Colon (tissue), 2 donors: ENCODE measurements around the gene SLC8A1.

Experiments
- FAIRE-seq: peaks from 2 replicates; lab custom pipeline; 2012; peaks lifted over from hg19 to GRCh38; lab: Jason Lieb, UNC
- donor health status: control.
- donor health status: control.

The SLC8A1 gene

GRCh38 chr2:40451918-40452605, at the start of gene SLC8A1:
TSS of gene SLC8A1 (minus strand) at chr2:40452090.
- FAIRE-seq: no peak

GRCh38 chr2:40499437-40499836, 47.5 kb upstream of the SLC8A1 start:
- FAIRE-seq: no peak

GRCh38 chr2:40497251-40497859, 45.5 kb upstream of the SLC8A1 start:
- FAIRE-seq: no peak

- FAIRE-seq: no peak
Measured at GRCh38 chr2:40489678-40489960, 37.7 kb upstream of the SLC8A1 start.

- no peak for FAIRE-seq
Measured at GRCh38 chr2:40488927-40489677, 37.2 kb upstream of the SLC8A1 start.

- FAIRE-seq: no peak
Measured at GRCh38 chr2:40488101-40488601, 36.3 kb upstream of the SLC8A1 start.

GRCh38 chr2:40487602-40488001, 35.7 kb upstream of the SLC8A1 start:
- no peak for FAIRE-seq

- FAIRE-seq: no peak
Measured at GRCh38 chr2:40485854-40486253, 34.0 kb upstream of the SLC8A1 start.

- FAIRE-seq: no peak
Measured at GRCh38 chr2:40485318-40485717, 33.4 kb upstream of the SLC8A1 start.

GRCh38 chr2:40483549-40484243, 31.8 kb upstream of the SLC8A1 start:
- no peak for FAIRE-seq

GRCh38 chr2:40480596-40480995, 28.7 kb upstream of the SLC8A1 start:
- FAIRE-seq: no peak

- no peak for FAIRE-seq
Measured at GRCh38 chr2:40480073-40480472, 28.2 kb upstream of the SLC8A1 start.

GRCh38 chr2:40477361-40477760, 25.5 kb upstream of the SLC8A1 start:
- FAIRE-seq: no peak

- no peak for FAIRE-seq
Measured at GRCh38 chr2:40476436-40476835, 24.5 kb upstream of the SLC8A1 start.

GRCh38 chr2:40474306-40474705, 22.4 kb upstream of the SLC8A1 start:
- FAIRE-seq: no peak

GRCh38 chr2:40471866-40472265, 20.0 kb upstream of the SLC8A1 start:
- FAIRE-seq: no peak

GRCh38 chr2:40470822-40471813, 19.2 kb upstream of the SLC8A1 start:
- no peak for FAIRE-seq

- no peak for FAIRE-seq
Measured at GRCh38 chr2:40466935-40467572, 15.2 kb upstream of the SLC8A1 start.

GRCh38 chr2:40466332-40466906, 14.5 kb upstream of the SLC8A1 start:
- FAIRE-seq: no peak

- no peak for FAIRE-seq
Measured at GRCh38 chr2:40463112-40463511, 11.2 kb upstream of the SLC8A1 start.
